ENCODE data around the gene FAM229A.
A peak's percentile ranks its signal among the peaks of the same experiment; 100 is the strongest.

Gene FAM229A

GRCh38 chr1:32353886-32354570 is 8.3 kb downstream of the FAM229A start:
- H3K4me3 ChIP-seq (ENCODE audit: low read depth, low read length) = no peak overlapping the region
- peak; percentile 77 for DNase-seq (ENCODE audit: low read depth)
- no peak for TF ChIP-seq CTCF (conservative IDR thresholded peaks at IDR 0.05; ENCODE audit: low read depth, low read length)

GRCh38 chr1:32353431-32353830 is 8.9 kb downstream of the FAM229A start:
- no peak for TF ChIP-seq CTCF (conservative IDR thresholded peaks at IDR 0.05; ENCODE audit: low read depth, low read length)
- no peak for DNase-seq (ENCODE audit: low read depth)
- H3K4me3 ChIP-seq (ENCODE audit: low read depth, low read length) = no peak overlapping the region

- DNase-seq (ENCODE audit: low read depth) = peak; percentile 56
- TF ChIP-seq CTCF (conservative IDR thresholded peaks at IDR 0.05; ENCODE audit: low read depth, low read length) = no peak
- no peak overlapping the region for H3K4me3 ChIP-seq (ENCODE audit: low read depth, low read length)
These were observed 9.4 kb downstream of the FAM229A start for GRCh38 chr1:32352831-32353383.

- DNase-seq (ENCODE audit: low read depth) = no peak
- TF ChIP-seq CTCF (conservative IDR thresholded peaks at IDR 0.05; ENCODE audit: low read depth, low read length) = no peak
- peak overlapping the region; percentile 60 for H3K4me3 ChIP-seq (ENCODE audit: low read depth, low read length)
These were observed 10.0 kb downstream of the FAM229A start for GRCh38 chr1:32352239-32352745.

GRCh38 chr1:32351399-32352238 is 10.7 kb downstream of the FAM229A start:
- TF ChIP-seq CTCF (conservative IDR thresholded peaks at IDR 0.05; ENCODE audit: low read depth, low read length) = peak; percentile 19
- peak overlapping the region; percentile 60 for H3K4me3 ChIP-seq (ENCODE audit: low read depth, low read length)
- peak; percentile 92 for DNase-seq (ENCODE audit: low read depth)

- TF ChIP-seq CTCF (conservative IDR thresholded peaks at IDR 0.05; ENCODE audit: low read depth, low read length) = peak; percentile 55
- DNase-seq (ENCODE audit: low read depth) = peak; percentile 74
- peak overlapping the region; percentile 60 for H3K4me3 ChIP-seq (ENCODE audit: low read depth, low read length)
These were observed 11.4 kb downstream of the FAM229A start for GRCh38 chr1:32350785-32351398.

Data from choroid plexus epithelial cell (primary cell).